Endothelial cell of umbilical vein (primary cell): Measurements from ENCODE around the gene TMEM120B. TPM values are rescaled to one million over a fixed set of nuclear protein-coding genes. Genes with fewer than 3 reads are reported as not detected.

Source experiments
- BruUV-seq: library from RNA; stranded (reverse); fragments of 400-500 nt; replicated peaks from 2 replicates; lab custom pipeline; 2021; lab: Mats Ljungman, UMichigan
- CTCF ChIA-PET: fragments of 300-600, 350-600 bp; sonication (Branson Sonifier 250); formaldehyde crosslinking; loops from one replicate; lab custom pipeline; 2021; ENCODE audit warnings: antibody characterized with exemption, inconsistent platforms; lab: Charles Lee
- POLR2A ChIA-PET: fragments of 300-600, 350-600 bp; sonication (Branson Sonifier 250); formaldehyde crosslinking; loops from one replicate; lab custom pipeline; 2021; ENCODE audit warnings: antibody characterized with exemption, inconsistent platforms; lab: Charles Lee
- DNase-seq: peaks from one replicate; pipeline ENCODE4 v3.0.0-alpha.2; 2011; ENCODE audit warnings: low read depth, low spot score
- FAIRE-seq: peaks from 2 replicates; lab custom pipeline; 2011; peaks lifted over from hg19 to GRCh38; lab: Jason Lieb, UNC
- H2AFZ ChIP-seq: 2 replicates; pipeline ENCODE4 v1.6.0; 2012; ENCODE audit warnings: low read depth, low read length, control low read depth, inconsistent platforms
- H3K27ac ChIP-seq: 2 replicates; pipeline ENCODE4 v1.5.1; 2011; ENCODE audit warnings: low read depth, mild to moderate bottlenecking, control low read depth, low read length, moderate library complexity; ENCODE audit not compliant: insufficient read depth
- H3K27me3 ChIP-seq, 2 experiments: 2 replicates each; pipeline versions ENCODE4 v1.6.0 to v1.6.1; 2011; ENCODE audit warnings: low read length in 2 of 2, mixed read lengths in 1 of 2; ENCODE audit not compliant: control insufficient read depth in 2 of 2, insufficient read depth in 2 of 2
- H3K36me3 ChIP-seq, 2 experiments: 2 replicates in 1 of 2; 3 replicates in 1 of 2; pipeline ENCODE4 v1.5.1; 2011; ENCODE audit warnings: low read length in 2 of 2, mild to moderate bottlenecking in 1 of 2, moderate library complexity in 1 of 2; ENCODE audit not compliant: control insufficient read depth in 2 of 2, insufficient read depth in 2 of 2; ENCODE audit errors: extremely low read depth in 1 of 2
- H3K4me1 ChIP-seq: 3 replicates; pipeline ENCODE4 v1.5.1; 2011; ENCODE audit warnings: mild to moderate bottlenecking, low read length; ENCODE audit not compliant: control insufficient read depth, insufficient read depth; ENCODE audit errors: extremely low read depth
- H3K4me2 ChIP-seq: 2 replicates; pipeline ENCODE4 v1.6.1; 2011; ENCODE audit warnings: low read length, control low read depth, mixed read lengths; ENCODE audit not compliant: insufficient read depth
- H3K4me3 ChIP-seq, 3 experiments: fragments of 200-600 bp in 1 of 3; sonication (generic), shearing (Covaris generic) in 1 of 3; replicated peaks in 1 of 3; 2 replicates each; pipeline ENCODE4 v1.5.1; 2011 to 2016; ENCODE audit warnings: control low read depth in 3 of 3, low read length in 3 of 3, mild to moderate bottlenecking in 2 of 3, inconsistent platforms in 1 of 3, low read depth in 1 of 3, moderate library complexity in 1 of 3; ENCODE audit not compliant: insufficient read depth in 1 of 3
- H3K79me2 ChIP-seq: 2 replicates; pipeline ENCODE4 v1.6.0; 2012; ENCODE audit warnings: low read length, inconsistent platforms; ENCODE audit not compliant: control insufficient read depth, insufficient read depth
- H3K9ac ChIP-seq: replicated peaks from 2 replicates; pipeline ENCODE3; 2011; ENCODE audit warnings: low read length, control low read depth; ENCODE audit not compliant: insufficient read depth; ENCODE audit errors: extremely low read depth
- H3K9me1 ChIP-seq: replicated peaks from 3 replicates; pipeline ENCODE4 v1.6.0; 2011; ENCODE audit warnings: mild to moderate bottlenecking, low read length; ENCODE audit not compliant: control insufficient read depth, insufficient read depth; ENCODE audit errors: extremely low read depth
- H3K9me3 ChIP-seq: replicated peaks from 2 replicates; pipeline ENCODE4 v1.5.1; 2012; ENCODE audit warnings: low read length, inconsistent platforms; ENCODE audit not compliant: control insufficient read depth, insufficient read depth
- H4K20me1 ChIP-seq: replicated peaks from 2 replicates; pipeline ENCODE3; 2011; ENCODE audit warnings: mild to moderate bottlenecking, low read length; ENCODE audit not compliant: control insufficient read depth, insufficient read depth; ENCODE audit errors: extremely low read depth
- EZH2 ChIP-seq: IDR thresholded peaks from 2 replicates; pipeline ENCODE4 v1.6.1; 2012; ENCODE audit warnings: borderline replicate concordance, low read depth, mild to moderate bottlenecking, moderate library complexity, low read length, inconsistent platforms; ENCODE audit not compliant: severe bottlenecking
- FOS ChIP-seq: IDR thresholded peaks from 2 replicates; pipeline ENCODE4 v1.6.1; 2011; ENCODE audit warnings: mild to moderate bottlenecking, low read length, moderate library complexity, borderline replicate concordance; ENCODE audit not compliant: insufficient read depth
- GATA2 ChIP-seq: IDR thresholded peaks from 2 replicates; pipeline ENCODE4 v1.7.0; 2011; ENCODE audit warnings: low read depth, mild to moderate bottlenecking, moderate library complexity, mixed read lengths, low read length; ENCODE audit not compliant: insufficient read length, insufficient read depth
- JUN ChIP-seq: IDR thresholded peaks from 2 replicates; pipeline ENCODE4 v1.6.1; 2011; ENCODE audit warnings: borderline replicate concordance, low read depth; ENCODE audit not compliant: insufficient read length, insufficient read depth
- MYC ChIP-seq: IDR thresholded peaks from one replicate; pipeline ENCODE4 v1.6.1; 2011; ENCODE audit warnings: mild to moderate bottlenecking, low read depth, low read length
- POLR2A ChIP-seq: IDR thresholded peaks from 2 replicates; pipeline ENCODE4 v1.6.1; 2012; ENCODE audit warnings: low read depth, mild to moderate bottlenecking, control low read depth, low read length
- POLR2AphosphoS5 ChIP-seq: IDR thresholded peaks from 2 replicates; pipeline ENCODE4 v1.6.1; 2012; ENCODE audit warnings: low read depth, mild to moderate bottlenecking, control low read depth, low read length, moderate library complexity; ENCODE audit not compliant: insufficient read depth
- dilution Hi-C: fragments of 300-500 bp; cut with MboI; formaldehyde crosslinking; loops from one replicate; pipeline ENCODE4 v1.15.0; 2019; ENCODE audit warnings: low sequenced_read_pairs; ENCODE audit not compliant: extremely low pct_ligation_motif_present
- intact Hi-C: fragments of 100-400 bp; cut with micrococcal nuclease; formaldehyde crosslinking; loops from one replicate; pipeline ENCODE4 v1.10.0; 2022
- polyA plus RNA-seq, 4 experiments: library from polyadenylated mRNA; depleted of rRNA in 3 of 4; stranded (reverse) in 3 of 4; unstranded in 1 of 4; fragments of >200 nt; gene quantifications; 2 replicates each; pipeline versions ENCODE4 v1.2.1 to v1.2.3, GENCODE V29; 2011 to 2012; ENCODE audit warnings: missing spikeins in 1 of 4
- total RNA-seq: library from RNA; stranded (reverse); gene quantifications from 2 replicates; pipeline ENCODE4 v1.2.3, GENCODE V29; 2021
- TF ChIP-seq, protein P1 (sequence below): IDR thresholded peaks from 2 replicates; pipeline ENCODE4 v1.6.1; 2011; ENCODE audit not compliant: insufficient read depth, insufficient read length
- TF ChIP-seq, protein P2 (sequence below), 2 donors: IDR thresholded peaks; 1 replicate in 1 of 2; 2 replicates in 1 of 2; pipeline ENCODE4 v1.5.1; 2011; ENCODE audit warnings: low read length in 2 of 2, mild to moderate bottlenecking in 2 of 2, moderate library complexity in 2 of 2, control low read depth in 1 of 2, inconsistent platforms in 1 of 2, low read depth in 1 of 2; ENCODE audit not compliant: insufficient read depth in 1 of 2; ENCODE audit errors: extremely low read depth in 1 of 2

The TMEM120B gene
- total and polyA plus RNA-seq, 2 donors (not counting 3 experiments of a cell fraction or from before 2014, with no cell fraction given): 10.4 to 12.8 TPM

DNA sequence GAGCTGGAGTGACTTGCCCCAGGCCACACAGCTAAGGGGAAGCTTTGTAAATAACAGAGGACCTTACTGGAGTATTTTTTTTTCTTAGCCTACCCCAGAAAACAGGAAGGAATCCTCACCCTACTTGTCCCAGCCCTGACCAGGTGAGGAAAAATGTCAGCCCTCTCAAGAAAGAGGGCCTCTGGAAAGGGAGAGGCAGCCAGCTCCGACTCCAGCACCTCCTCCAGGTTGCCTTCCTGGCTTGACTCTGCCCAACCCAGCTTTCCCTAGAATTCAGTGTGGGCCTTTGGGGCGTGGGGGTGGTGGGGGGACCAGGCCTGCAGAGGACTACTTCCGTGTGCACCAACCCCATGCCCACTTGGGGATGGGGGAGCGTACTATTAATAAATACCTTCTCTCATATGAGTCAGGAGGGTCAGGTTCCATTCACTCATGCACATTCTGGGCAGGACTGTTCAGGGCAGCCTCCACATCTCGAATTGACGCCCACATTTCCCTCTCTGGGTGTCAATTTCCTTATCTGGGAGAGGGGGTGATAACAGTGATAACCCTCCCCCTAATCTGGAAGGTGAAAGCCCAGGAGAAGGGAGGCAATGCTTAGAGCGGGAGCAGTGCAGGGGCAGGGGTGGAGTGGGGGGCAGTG, 75.7 kb downstream of the TMEM120B start:
- dilution Hi-C loops: no loop called here
- CTCF ChIA-PET: interaction anchor here (0.9 kb wide), 1 partner anchor 15 kb away, joined by 3 read pairs; no protein-coding TSS in a partner anchor
- FAIRE-seq (no peak), DNase-seq (no peak)
- H3K27ac ChIP-seq: no peak overlapping the region
- H3K4me1 ChIP-seq: peaks cover 25% of the 10 kb centered on the region
- no peak overlapping the region for H3K9ac ChIP-seq
- POLR2A ChIA-PET: interaction anchor here (0.6 to 0.7 kb wide), 2 partner anchors 14 to 82 kb away, joined by 3 to 4 read pairs; no protein-coding TSS in a partner anchor
- intact Hi-C loops: no loop called here
- no peaks in the 10 kb centered on the region for H3K36me3 ChIP-seq
- TF ChIP-seq FOS (no peak), POLR2A (no peak), GATA2 (no peak)
- TF ChIP-seq, protein P1, sequence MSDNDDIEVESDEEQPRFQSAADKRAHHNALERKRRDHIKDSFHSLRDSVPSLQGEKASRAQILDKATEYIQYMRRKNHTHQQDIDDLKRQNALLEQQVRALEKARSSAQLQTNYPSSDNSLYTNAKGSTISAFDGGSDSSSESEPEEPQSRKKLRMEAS: no peak
- no peaks in the 10 kb centered on the region for H4K20me1 ChIP-seq
- H3K9me1 ChIP-seq: no peaks in the 10 kb centered on the region
- H3K27me3 ChIP-seq: no peaks in the 10 kb centered on the region
- no peaks in the 10 kb centered on the region for H3K9me3 ChIP-seq
- no peak overlapping the region for H3K4me3 ChIP-seq
- no peaks in the 10 kb centered on the region for H3K79me2 ChIP-seq
- no peak overlapping the region for H3K4me2 ChIP-seq
- no peak overlapping the region for H2AFZ ChIP-seq
- no TSS peak for BruUV-seq

DNA sequence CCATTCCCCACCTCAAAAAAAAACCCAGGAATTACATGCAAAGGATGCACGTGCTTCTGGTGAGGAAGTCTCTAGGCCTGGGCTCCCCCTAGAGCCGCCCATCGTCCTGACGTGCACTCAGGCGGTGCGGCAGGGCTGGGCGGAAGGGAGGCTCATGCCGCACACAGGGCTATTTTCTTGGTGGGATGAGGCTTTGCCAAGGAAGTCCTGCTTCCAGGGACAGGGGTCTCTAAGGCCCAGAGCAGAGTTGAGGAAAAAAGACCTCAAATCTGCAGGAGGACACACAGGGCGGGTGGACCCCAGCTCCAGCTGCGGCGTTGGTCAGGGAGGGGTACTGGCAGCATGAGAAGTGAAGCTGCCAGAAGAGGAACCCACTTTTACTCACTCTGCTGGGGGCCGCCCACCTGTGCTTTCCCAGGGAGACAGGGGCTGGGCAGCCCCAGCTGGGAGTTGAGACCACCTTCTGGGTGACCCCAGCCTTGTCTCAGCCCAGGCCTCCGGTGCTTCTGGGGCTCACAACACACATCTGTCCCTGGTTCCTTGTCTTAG, 76.8 kb downstream of the TMEM120B start:
- H3K9ac ChIP-seq: no peak overlapping the region
- H3K27me3 ChIP-seq: no peaks in the 10 kb centered on the region
- H2AFZ ChIP-seq: no peak overlapping the region
- TF ChIP-seq JUN (no peak), FOS (no peak), GATA2 (no peak), EZH2 (no peak), POLR2A (no peak), POLR2AphosphoS5 (no peak), MYC (no peak)
- TF ChIP-seq, protein P2, sequence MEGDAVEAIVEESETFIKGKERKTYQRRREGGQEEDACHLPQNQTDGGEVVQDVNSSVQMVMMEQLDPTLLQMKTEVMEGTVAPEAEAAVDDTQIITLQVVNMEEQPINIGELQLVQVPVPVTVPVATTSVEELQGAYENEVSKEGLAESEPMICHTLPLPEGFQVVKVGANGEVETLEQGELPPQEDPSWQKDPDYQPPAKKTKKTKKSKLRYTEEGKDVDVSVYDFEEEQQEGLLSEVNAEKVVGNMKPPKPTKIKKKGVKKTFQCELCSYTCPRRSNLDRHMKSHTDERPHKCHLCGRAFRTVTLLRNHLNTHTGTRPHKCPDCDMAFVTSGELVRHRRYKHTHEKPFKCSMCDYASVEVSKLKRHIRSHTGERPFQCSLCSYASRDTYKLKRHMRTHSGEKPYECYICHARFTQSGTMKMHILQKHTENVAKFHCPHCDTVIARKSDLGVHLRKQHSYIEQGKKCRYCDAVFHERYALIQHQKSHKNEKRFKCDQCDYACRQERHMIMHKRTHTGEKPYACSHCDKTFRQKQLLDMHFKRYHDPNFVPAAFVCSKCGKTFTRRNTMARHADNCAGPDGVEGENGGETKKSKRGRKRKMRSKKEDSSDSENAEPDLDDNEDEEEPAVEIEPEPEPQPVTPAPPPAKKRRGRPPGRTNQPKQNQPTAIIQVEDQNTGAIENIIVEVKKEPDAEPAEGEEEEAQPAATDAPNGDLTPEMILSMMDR (IDR thresholded peaks at IDR 0.05; ENCODE audit: extremely low read depth in 1 of 2, insufficient read depth in 1 of 2, low read depth in 1 of 2, low read length in 2 of 2): no peak
- TF ChIP-seq, protein P1: no peak
- H3K9me3 ChIP-seq: no peaks in the 10 kb centered on the region
- ChIA-PET POLR2A (interaction anchor here (0.6 kb wide), 2 partner anchors 15 to 92 kb away, joined by 3 to 10 read pairs; no protein-coding TSS in a partner anchor), CTCF (interaction anchor here (0.7 to 0.9 kb wide), 3 partner anchors 9 to 51 kb away, joined by 3 to 5 read pairs (median 3); no protein-coding TSS in a partner anchor)
- FAIRE-seq (no peak), DNase-seq (no peak)
- H3K79me2 ChIP-seq: no peaks in the 10 kb centered on the region
- no peak overlapping the region for H3K4me2 ChIP-seq
- intact Hi-C loops: no loop called here
- peaks cover 26% of the 10 kb centered on the region for H3K4me1 ChIP-seq
- H3K4me3 ChIP-seq: no peak overlapping the region
- H3K9me1 ChIP-seq: no peaks in the 10 kb centered on the region
- no peaks in the 10 kb centered on the region for H4K20me1 ChIP-seq
- dilution Hi-C loops: no loop called here
- no TSS peak for BruUV-seq
- H3K27ac ChIP-seq: no peak overlapping the region
- H3K36me3 ChIP-seq: no peaks in the 10 kb centered on the region
